Heart right ventricle (tissue), 16 donors: ENCODE results near the gene SDHA. TPM values are rescaled to one million over a fixed set of nuclear protein-coding genes. Genes with fewer than 3 reads are reported as not detected.

ENCODE experiments used
- ATAC-seq, 8 donors: fragments of 200-7000 bp; cut with Tn5 transposase; one replicate each; pipeline ENCODE4 v1.9.1; 2020; ENCODE audit warnings: mild to moderate bottlenecking in 8 of 8, moderate library complexity in 8 of 8, moderate number of reproducible peaks in 1 of 8
- DNase-seq, 2 donors: peaks; one replicate each; pipeline ENCODE4 v3.0.0-alpha.2; 2020
- H3K27ac ChIP-seq, 10 donors: fragments of 200-600 bp; sonication (generic) in 2 of 10; one replicate each; pipeline versions ENCODE4 v1.5.0 to v1.8.0; 2020 to 2022; ENCODE audit warnings: mild to moderate bottlenecking in 3 of 10
- H3K27me3 ChIP-seq, 7 donors: fragments of 200-600 bp; one replicate each; pipeline ENCODE4 v1.8.0; 2021 to 2022; ENCODE audit warnings: mild to moderate bottlenecking in 2 of 7
- H3K36me3 ChIP-seq, 9 donors: fragments of 200-600 bp; sonication (generic) in 1 of 9; one replicate each; pipeline versions ENCODE4 v1.5.0 to v1.8.0; 2020 to 2022; ENCODE audit warnings: mild to moderate bottlenecking in 2 of 9
- H3K4me1 ChIP-seq, 9 donors: fragments of 200-600 bp; sonication (generic) in 1 of 9; one replicate each; pipeline versions ENCODE4 v1.5.0 to v1.8.0; 2020 to 2022; ENCODE audit warnings: mild to moderate bottlenecking in 4 of 9
- H3K4me3 ChIP-seq, 10 donors: fragments of 200-600 bp; sonication (generic) in 2 of 10; one replicate each; pipeline versions ENCODE4 v1.5.0 to v1.8.0; 2020 to 2022; ENCODE audit warnings: mild to moderate bottlenecking in 7 of 10, moderate library complexity in 2 of 10
- H3K9me3 ChIP-seq, 11 donors: fragments of 200-600 bp in 10 of 11; sonication (generic) in 2 of 11; one replicate each; pipeline versions ENCODE4 v1.5.0 to v1.8.0; 2013 to 2022; ENCODE audit warnings: mild to moderate bottlenecking in 2 of 11, control low read depth in 1 of 11, moderate library complexity in 1 of 11
- CTCF ChIP-seq, 9 donors: fragments of 200-600 bp; sonication (generic) in 2 of 9; IDR thresholded peaks; one replicate each; pipeline versions ENCODE4 v1.5.0 to v1.8.0; 2021 to 2022; ENCODE audit warnings: antibody characterized with exemption in 9 of 9, mild to moderate bottlenecking in 5 of 9, moderate library complexity in 1 of 9
- WGBS, 2 donors: extraction: QIAGEN DNeasy Blood & Tissue Kit; methylation state at CpG; one replicate each; pipeline ENCODE4 v1.1.7; 2013; ENCODE audit warnings: inconsistent platforms in 1 of 2; 5-methylcytosine and 5-hydroxymethylcytosine counted together
- intact Hi-C, 10 donors: fragments of 100-400 bp; cut with DNase I; formaldehyde crosslinking; loops; one replicate each; pipeline versions ENCODE4 v1.11.1 to v1.14.2; 2022
- polyA plus RNA-seq, 2 donors: library from polyadenylated mRNA; stranded (reverse); fragments of 200-250 nt; gene quantifications; one replicate each; pipeline ENCODE4 v1.2.3, GENCODE V29; 2013
- total RNA-seq, 10 donors: library from RNA; stranded (reverse); fragmentation: NEBNext Ultra II Directional in 3 of 10; extraction: Animal tissue kit (Norgen Biotek cat#: 25700) in 3 of 10; gene quantifications; one replicate each; pipeline versions ENCODE4 v1.2.1 to v1.2.4, GENCODE V29; 2021 to 2023
- donor health status: Arrhythmogenic right ventricular cardiomyopathy.
- donor health status: ischemic (EF 13 %, LVEDD 7.1; RV severe dilation, severe dysfunction).
- donor health status: healthy with polysubstance abuse.
- donor health status: DM: no; HTN: yes; CAD: no.
- donor health status: DM: no; HTN: no; CAD: no.
- donor health status: ischemic (EF 25% LVEDD 6.9; RV normal size, moderate dysfunction).
- donor health status: ischemic (EF 25% LVEDD 5.7; RV mildly dilated, moderate dysfunction).
- donor health status: healthy.
- donor health status: DM: yes; HTN: yes; CAD: no.
- donor health status: Ischemic cardiomyopathy.
- donor health status: ischemic (EF 35%, LVEDD 5.7; RV mildly dilated, moderate dysfunction).
- donor health status: nonischemic (EF 11% LVEDD 7.7; RV severe dilation, severe dysfunction).
- donor health status: DM: yes; HTN: yes; CAD: no.
- donor health status: PGD.
- donor health status: ischemic (EF 29% LVEDD 5.4; RV normal size, mild dysfunction).
- donor health status: nonischemic (EF 23%, LVEDD 6.1; RV moderate dilation, normal function).

The SDHA gene
- total and polyA plus RNA-seq, 12 donors, result 317 to 897 (median 809) TPM

- Histone ChIP-seq H3K4me3 (no peak overlapping the region), H3K27ac (peak overlapping the region in 1 of 10 donors; percentile 26), H3K27me3 (no peaks in the 10 kb centered on the region), H3K36me3 (peaks cover 0 to 18% (median 9%) of the 10 kb centered on the region in 9 donors), H3K4me1 (peaks cover 0 to 60% (median 4%) of the 10 kb centered on the region in 9 donors), H3K9me3 (no peaks in the 10 kb centered on the region)
- ATAC-seq (no peak), DNase-seq (no peak)
- WGBS, 2 donors, result 89 to 93% methylated on average over 16 of the region's 16 CpGs
- intact Hi-C loops, result no loop called here
- TF ChIP-seq CTCF (IDR thresholded peaks at IDR 0.05), result no peak
Measured at GRCh38 chr5:199197-199949, 18.7 kb upstream of the SDHA start.

GRCh38 chr5:199950-200645 lies 18.0 kb upstream of the SDHA start:
- Histone ChIP-seq H3K4me1 (peaks cover 0 to 54% (median 4%) of the 10 kb centered on the region in 9 donors), H3K27ac (peak overlapping the region in 2 of 10 donors; percentile 12 to 26)
- intact Hi-C loops, result no loop called here

GRCh38 chr5:200985-201384 lies 17.1 kb upstream of the SDHA start:
- H3K27ac ChIP-seq, result no peak overlapping the region
- no peak overlapping the region for H3K4me3 ChIP-seq
- no peak for TF ChIP-seq CTCF (IDR thresholded peaks at IDR 0.05)
- H3K27me3 ChIP-seq, result no peaks in the 10 kb centered on the region
- no peaks in the 10 kb centered on the region for H3K9me3 ChIP-seq
- peaks cover 0 to 54% (median 10%) of the 10 kb centered on the region in 9 donors for H3K4me1 ChIP-seq
- intact Hi-C loops, result no loop called here
- DNase-seq (no peak), ATAC-seq (no peak)
- WGBS, 2 donors, result 37 to 65% methylated on average over 4 of the region's 4 CpGs
- H3K36me3 ChIP-seq, result peaks cover 0 to 34% (median 16%) of the 10 kb centered on the region in 9 donors

More at GRCh38 chr5:199950-200645, 18.0 kb upstream of the SDHA start:
- peak in 6 of 8 donors; percentile 23 to 64 (median 40) for ATAC-seq
- no peak for DNase-seq
- no peaks in the 10 kb centered on the region for H3K9me3 ChIP-seq
- 64 to 73% methylated on average over 23 of the region's 23 CpGs for WGBS, 2 donors
- no peak for TF ChIP-seq CTCF (IDR thresholded peaks at IDR 0.05)
- H3K4me3 ChIP-seq, result no peak overlapping the region
- H3K27me3 ChIP-seq, result no peaks in the 10 kb centered on the region
- H3K36me3 ChIP-seq, result peaks cover 0 to 25% (median 13%) of the 10 kb centered on the region in 9 donors

GRCh38 chr5:201672-202071 lies 16.4 kb upstream of the SDHA start:
- Histone ChIP-seq H3K9me3 (no peaks in the 10 kb centered on the region), H3K4me3 (no peak overlapping the region), H3K36me3 (peaks cover 0 to 36% (median 16%) of the 10 kb centered on the region in 9 donors), H3K4me1 (peaks cover 0 to 54% (median 17%) of the 10 kb centered on the region in 9 donors), H3K27me3 (no peaks in the 10 kb centered on the region), H3K27ac (no peak overlapping the region)
- ATAC-seq, result no peak
- TF ChIP-seq CTCF (IDR thresholded peaks at IDR 0.05), result no peak
- DNase-seq, result no peak
- WGBS, 2 donors, result 78 to 88% methylated on average over 8 of the region's 8 CpGs
- intact Hi-C loops, result no loop called here
